ENCODE data around the gene PSMA5. TPM values are rescaled to one million over a fixed set of nuclear protein-coding genes. Genes with fewer than 3 reads are reported as not detected.

Gene PSMA5
- total and polyA plus RNA-seq, 2 of the 13 experiments (the other 11 are each of a cell fraction or from before 2014, with no cell fraction given) = 140 to 169 TPM

- TF ChIP-seq CREB3 (CRISPR knock-in tag; IDR thresholded peaks at IDR 0.05) (peak; percentile 9; the same call in 1 of the 2 replicates), PLSCR1 (CRISPR knock-in tag; IDR thresholded peaks at IDR 0.05; ENCODE audit: borderline replicate concordance) (no peak), ZNF549 (CRISPR knock-in tag; IDR thresholded peaks at IDR 0.05) (no peak), ZNF766 (CRISPR knock-in tag; IDR thresholded peaks at IDR 0.05; ENCODE audit: borderline replicate concordance) (peak; percentile 34; the same call in 1 of the 2 replicates), SETDB1 (CRISPR knock-in tag; IDR thresholded peaks at IDR 0.05; ENCODE audit: borderline replicate concordance) (no peak), ZSCAN9 (CRISPR knock-in tag; IDR thresholded peaks at IDR 0.05; ENCODE audit: borderline replicate concordance) (peak; percentile 69; the same call in 1 of the 2 replicates), POGK (CRISPR knock-in tag; conservative IDR thresholded peaks at IDR 0.05) (peak; percentile 63; the same call in 1 of the 2 replicates), DMAP1 (CRISPR knock-in tag; IDR thresholded peaks at IDR 0.05) (peak; percentile 86; the same call in 1 of the 2 replicates), EED (CRISPR knock-in tag; IDR thresholded peaks at IDR 0.05) (no peak; the same call in 1 of the 2 replicates), ZBTB39 (CRISPR knock-in tag; IDR thresholded peaks at IDR 0.05) (no peak), KLF15 (CRISPR knock-in tag; IDR thresholded peaks at IDR 0.05; ENCODE audit: borderline replicate concordance) (0 out of 2 replicates have a peak, but pooled peaks have one; percentile 39), HMG20B (CRISPR knock-in tag; conservative IDR thresholded peaks at IDR 0.05) (no peak), NFRKB (IDR thresholded peaks at IDR 0.05) (no peak), EEA1 (CRISPR knock-in tag; IDR thresholded peaks at IDR 0.05; ENCODE audit: borderline replicate concordance) (0 out of 2 replicates have a peak, but pooled peaks have one; percentile 66), PCBP1 (IDR thresholded peaks at IDR 0.05; ENCODE audit: borderline replicate concordance, low read depth, low read length) (peak; percentile 62; the same call in 1 of the 2 replicates), SMAD3 (CRISPR knock-in tag; IDR thresholded peaks at IDR 0.05) (peak; percentile 89), STAT5B (CRISPR knock-in tag; IDR thresholded peaks at IDR 0.05) (0 out of 2 replicates have a peak, but pooled peaks have one; percentile 38), POLR2AphosphoS5 (IDR thresholded peaks at IDR 0.05; ENCODE audit: low read depth, low read length) (peak; percentile 80), RBAK (CRISPR knock-in tag; IDR thresholded peaks at IDR 0.05) (no peak), YEATS2 (CRISPR knock-in tag; IDR thresholded peaks at IDR 0.05; ENCODE audit: borderline replicate concordance) (peak; percentile 89), ZNF703 (CRISPR knock-in tag; IDR thresholded peaks at IDR 0.05; ENCODE audit: borderline replicate concordance) (no peak; the same call in 1 of the 2 replicates), PHF21A (CRISPR knock-in tag; IDR thresholded peaks at IDR 0.05) (no peak; the same call in 1 of the 2 replicates), NFYC (CRISPR knock-in tag; IDR thresholded peaks at IDR 0.05) (peak; percentile 95)
Measured at GRCh38 chr1:109426281-109427170, at the start of gene PSMA5 (continued).
